HG02981 (cell line): ENCODE measurements around the gene SPATA7.

Source experiments
- ATAC-seq: cut with Tn5 transposase; IDR thresholded peaks from one replicate; pipeline ENCODE4 v1.9.1; 2021; ENCODE audit warnings: mild to moderate bottlenecking, moderate library complexity; ENCODE audit not compliant: unreplicated experiment

The SPATA7 gene

GRCh38 chr14:88411039-88411438 is 25.6 kb downstream of the SPATA7 start:
- ATAC-seq: no peak

GRCh38 chr14:88417594-88417993 is 32.1 kb downstream of the SPATA7 start:
- no peak for ATAC-seq

GRCh38 chr14:88420187-88420586 is 34.7 kb downstream of the SPATA7 start:
- ATAC-seq: no peak

- ATAC-seq: no peak
These were observed 35.8 kb downstream of the SPATA7 start for GRCh38 chr14:88421286-88421685.

GRCh38 chr14:88422047-88422446 is 36.6 kb downstream of the SPATA7 start:
- no peak for ATAC-seq

GRCh38 chr14:88422919-88423650 is 37.6 kb downstream of the SPATA7 start:
- no peak for ATAC-seq

- no peak for ATAC-seq
These were observed 39.1 kb downstream of the SPATA7 start for GRCh38 chr14:88424573-88424972.

GRCh38 chr14:88426271-88426670 is 40.8 kb downstream of the SPATA7 start:
- ATAC-seq: no peak

GRCh38 chr14:88430976-88431375 is 45.5 kb downstream of the SPATA7 start:
- ATAC-seq: no peak

GRCh38 chr14:88437658-88438057 is 52.2 kb downstream of the SPATA7 start:
- ATAC-seq: no peak

GRCh38 chr14:88439088-88439487 is 53.6 kb downstream of the SPATA7 start:
- no peak for ATAC-seq

GRCh38 chr14:88452231-88452630 is 66.8 kb downstream of the SPATA7 start:
- ATAC-seq: no peak

GRCh38 chr14:88454886-88455285 is 69.4 kb downstream of the SPATA7 start:
- ATAC-seq: no peak

- ATAC-seq: no peak
These were observed 77.9 kb downstream of the SPATA7 start for GRCh38 chr14:88463318-88463717.

- no peak for ATAC-seq
These were observed 82.9 kb downstream of the SPATA7 start for GRCh38 chr14:88468406-88468805.

- ATAC-seq: no peak
These were observed 85.3 kb downstream of the SPATA7 start for GRCh38 chr14:88470542-88471440.

GRCh38 chr14:88473791-88474190 is 88.3 kb downstream of the SPATA7 start:
- ATAC-seq: no peak

- no peak for ATAC-seq
These were observed 90.8 kb downstream of the SPATA7 start for GRCh38 chr14:88476214-88476774.

- no peak for ATAC-seq
These were observed 91.4 kb downstream of the SPATA7 start for GRCh38 chr14:88476825-88477224.

GRCh38 chr14:88477513-88478250 is 92.2 kb downstream of the SPATA7 start:
- no peak for ATAC-seq

- ATAC-seq: no peak
These were observed 93.5 kb downstream of the SPATA7 start for GRCh38 chr14:88478931-88479330.
